NT2/D1 (cell line): ENCODE results near the gene MAML3.

ENCODE experiments used
- SUZ12 ChIP-seq: IDR thresholded peaks from 2 replicates; pipeline ENCODE4 v1.6.1; 2011; ENCODE audit not compliant: insufficient read length, insufficient read depth; ENCODE audit errors: extremely low read depth
- YY1 ChIP-seq: IDR thresholded peaks from 2 replicates; pipeline ENCODE4 v1.6.1; 2011; ENCODE audit not compliant: insufficient read length, insufficient read depth
- ZNF274 ChIP-seq: IDR thresholded peaks from 2 replicates; pipeline ENCODE4 v1.6.1; 2011; ENCODE audit warnings: mild to moderate bottlenecking, low read depth, low read length

- TF ChIP-seq ZNF274 = no peak
- TF ChIP-seq YY1 = no peak
- no peak for TF ChIP-seq SUZ12
Observed at GRCh38 chr4:140186082-140186438, 32.1 kb upstream of the MAML3 start.
